Liver (tissue), 9 donors: Measurements from ENCODE around the gene OR6C74. TPM values are rescaled to one million over a fixed set of nuclear protein-coding genes. Genes with fewer than 3 reads are reported as not detected.

Source experiments
- DNase-seq: peaks from one replicate; pipeline ENCODE4 v3.0.0-alpha.2; 2017; ENCODE audit warnings: low spot score
- H3K27ac ChIP-seq, 2 donors: one replicate each; pipeline ENCODE4 v1.7.0; 2013; ENCODE audit warnings: inconsistent platforms in 2 of 2, low read length in 2 of 2, control low read depth in 1 of 2, low read depth in 1 of 2, mild to moderate bottlenecking in 1 of 2
- H3K27me3 ChIP-seq, 4 donors: one replicate each; pipeline versions ENCODE4 v1.6.1 to v1.7.0; 2013; ENCODE audit warnings: low read length in 3 of 4, inconsistent platforms in 1 of 4, mild to moderate bottlenecking in 1 of 4, moderate library complexity in 1 of 4; ENCODE audit not compliant: control insufficient read depth in 4 of 4, insufficient read depth in 4 of 4
- H3K36me3 ChIP-seq, 4 donors: one replicate each; pipeline versions ENCODE4 v1.6.1 to v1.7.0; 2013; ENCODE audit warnings: low read length in 3 of 4, mild to moderate bottlenecking in 3 of 4, low read depth in 1 of 4, moderate library complexity in 1 of 4; ENCODE audit not compliant: control insufficient read depth in 4 of 4, insufficient read depth in 3 of 4
- H3K4me1 ChIP-seq, 4 donors: one replicate each; pipeline versions ENCODE4 v1.6.1 to v1.7.0; 2013; ENCODE audit warnings: low read length in 3 of 4, mild to moderate bottlenecking in 3 of 4, moderate library complexity in 1 of 4; ENCODE audit not compliant: control insufficient read depth in 4 of 4, insufficient read depth in 4 of 4
- H3K4me3 ChIP-seq, 3 donors: one replicate each; pipeline versions ENCODE4 v1.6.1 to v1.7.0; 2013; ENCODE audit warnings: low read length in 3 of 3, control low read depth in 1 of 3, low read depth in 1 of 3, mild to moderate bottlenecking in 1 of 3
- H3K9ac ChIP-seq, 2 donors: one replicate each; pipeline ENCODE4 v1.7.0; 2013; ENCODE audit warnings: low read length in 2 of 2, mild to moderate bottlenecking in 2 of 2, moderate library complexity in 2 of 2, control low read depth in 1 of 2, low read depth in 1 of 2
- H3K9me3 ChIP-seq, 4 donors: one replicate each; pipeline versions ENCODE4 v1.6.1 to v1.7.0; 2013; ENCODE audit warnings: low read length in 3 of 4; ENCODE audit not compliant: control insufficient read depth in 4 of 4
- EGR1 ChIP-seq, 2 donors: IDR thresholded peaks; 2 replicates each; pipeline ENCODE4 v1.6.1; 2016 to 2018; ENCODE audit warnings: antibody characterized with exemption in 2 of 2, low read depth in 2 of 2
- FOXA2 ChIP-seq: IDR thresholded peaks from 2 replicates; pipeline ENCODE4 v1.6.1; 2016; ENCODE audit warnings: antibody characterized with exemption
- GABPA ChIP-seq, 2 donors: IDR thresholded peaks in 1 of 2; conservative IDR thresholded peaks in 1 of 2; 2 replicates each; pipeline ENCODE4 v1.6.1; 2016; ENCODE audit warnings: antibody characterized with exemption in 2 of 2, mild to moderate bottlenecking in 1 of 2, moderate library complexity in 1 of 2
- HNF4A ChIP-seq, 2 donors: conservative IDR thresholded peaks; 2 replicates each; pipeline ENCODE4 v1.6.1; 2016; ENCODE audit warnings: antibody characterized with exemption in 2 of 2, mild to moderate bottlenecking in 2 of 2
- HNF4G ChIP-seq: IDR thresholded peaks from 2 replicates; pipeline ENCODE4 v1.6.1; 2016; ENCODE audit warnings: antibody characterized with exemption
- JUND ChIP-seq, 2 donors: IDR thresholded peaks; 2 replicates each; pipeline ENCODE4 v1.6.1; 2016; ENCODE audit warnings: antibody characterized with exemption in 2 of 2
- NR2F2 ChIP-seq: IDR thresholded peaks from 2 replicates; pipeline ENCODE4 v1.6.1; 2016; ENCODE audit warnings: antibody characterized with exemption
- RAD21 ChIP-seq, 2 donors: IDR thresholded peaks; 2 replicates each; pipeline ENCODE4 v1.6.1; 2016; ENCODE audit warnings: antibody characterized with exemption in 2 of 2, mild to moderate bottlenecking in 2 of 2
- RXRA ChIP-seq, 2 donors: IDR thresholded peaks; 2 replicates each; pipeline ENCODE4 v1.6.1; 2017 to 2018; ENCODE audit warnings: antibody characterized with exemption in 2 of 2, mild to moderate bottlenecking in 1 of 2
- SP1 ChIP-seq: IDR thresholded peaks from 2 replicates; pipeline ENCODE4 v1.6.1; 2018; ENCODE audit warnings: antibody characterized with exemption, mild to moderate bottlenecking
- TAF1 ChIP-seq: conservative IDR thresholded peaks from 2 replicates; pipeline ENCODE4 v1.6.1; 2016; ENCODE audit warnings: antibody characterized with exemption, mild to moderate bottlenecking
- YY1 ChIP-seq: IDR thresholded peaks from 2 replicates; pipeline ENCODE4 v1.6.1; 2016; ENCODE audit warnings: antibody characterized with exemption, mild to moderate bottlenecking
- WGBS: extraction: QIAGEN DNeasy Blood & Tissue Kit; methylation state at CpG from one replicate; pipeline ENCODE4 v1.1.7; 2013; 5-methylcytosine and 5-hydroxymethylcytosine counted together
- polyA plus RNA-seq, 2 donors: library from polyadenylated mRNA; stranded (reverse) in 1 of 2; unstranded in 1 of 2; fragments of 200-250 nt in 1 of 2; fragments of >200 nt in 1 of 2; fragmentation: Nextera tagmentation in 1 of 2; extraction: Ambion mirVana in 1 of 2; gene quantifications; one replicate each; pipeline versions ENCODE4 v1.2.1 to v1.2.3, GENCODE V29; 2013 to 2015
- total RNA-seq, 2 donors: library from RNA; depleted of rRNA; stranded (reverse); fragments of >200 nt; gene quantifications; one replicate each; pipeline ENCODE4 v1.2.3, GENCODE V29; 2014
- TF ChIP-seq, protein P1 (sequence below): IDR thresholded peaks from 2 replicates; pipeline ENCODE4 v1.6.1; 2016; ENCODE audit warnings: antibody characterized with exemption
- TF ChIP-seq, protein P2 (sequence below): IDR thresholded peaks from 2 replicates; pipeline ENCODE4 v1.6.1; 2016; ENCODE audit warnings: antibody characterized with exemption
- TF ChIP-seq, protein P3 (sequence below): IDR thresholded peaks from 2 replicates; pipeline ENCODE4 v1.6.1; 2016; ENCODE audit warnings: antibody characterized with exemption
- TF ChIP-seq, protein P4 (sequence below): IDR thresholded peaks from 2 replicates; pipeline ENCODE4 v1.6.1; 2016; ENCODE audit warnings: antibody characterized with exemption, mild to moderate bottlenecking
- TF ChIP-seq, protein P5 (sequence below): fragments of 150-350 bp; IDR thresholded peaks from 2 replicates; pipeline ENCODE4 v1.5.1; 2017; ENCODE audit warnings: improper control_type of control experiment, low read depth, low read length; ENCODE audit not compliant: missing input control
- donor health status: healthy.
- donor health status: healthy.
- donor health status: healthy.
- donor health status: healthy.
- donor health status: healthy.

Gene OR6C74
- total and polyA plus RNA-seq, 4 donors, result not detected

DNA sequence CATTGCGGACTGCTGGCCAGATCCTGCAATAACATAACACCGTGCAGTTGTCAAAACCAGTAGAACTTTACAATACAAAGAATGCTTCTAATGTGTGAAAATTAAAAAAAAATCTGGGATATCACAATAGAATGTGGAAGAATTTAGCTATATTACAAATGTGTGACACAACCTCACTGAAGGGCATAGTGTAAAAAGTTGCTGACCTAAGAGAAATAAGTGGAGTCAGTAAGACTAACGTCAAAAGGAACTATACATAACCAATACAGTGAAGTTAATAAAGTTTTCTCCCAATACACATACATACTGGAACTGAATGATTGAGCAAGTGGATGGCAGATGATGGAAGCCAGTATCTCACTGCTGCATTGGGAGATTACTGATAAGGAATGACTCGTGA lies 12.4 kb downstream of the OR6C74 start (continued):
- TF ChIP-seq, protein P1, sequence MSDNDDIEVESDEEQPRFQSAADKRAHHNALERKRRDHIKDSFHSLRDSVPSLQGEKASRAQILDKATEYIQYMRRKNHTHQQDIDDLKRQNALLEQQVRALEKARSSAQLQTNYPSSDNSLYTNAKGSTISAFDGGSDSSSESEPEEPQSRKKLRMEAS, result no peak
- TF ChIP-seq TAF1, result no peak
- no peak for TF ChIP-seq FOXA2

DNA sequence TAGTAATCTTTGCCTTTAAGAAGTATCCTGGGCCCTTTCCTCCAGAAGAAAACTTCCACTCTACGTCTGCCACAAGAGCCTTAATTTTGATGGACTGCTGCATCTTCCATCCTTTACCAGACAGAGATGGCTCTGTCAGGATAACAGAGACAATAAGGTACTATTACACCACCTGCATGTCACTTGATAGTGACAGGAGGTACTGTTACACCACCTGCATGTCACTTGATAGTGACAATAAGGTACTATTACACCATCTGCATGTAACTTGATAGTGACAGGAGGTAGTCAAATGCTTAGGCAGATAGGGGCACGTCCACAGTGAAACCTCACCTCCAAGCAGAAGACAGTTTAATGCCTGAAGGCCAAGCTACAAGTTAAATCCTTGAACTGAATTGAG lies 13.9 kb downstream of the OR6C74 start:
- no peak overlapping the region for H3K4me3 ChIP-seq
- no peak overlapping the region for H3K27ac ChIP-seq
- no peak overlapping the region for H3K9ac ChIP-seq
- H3K27me3 ChIP-seq, result no peaks in the 10 kb centered on the region
- H3K36me3 ChIP-seq, result no peaks in the 10 kb centered on the region
- WGBS, result 80% methylated on average over 2 of the region's 2 CpGs
- TF ChIP-seq JUND (IDR thresholded peaks at IDR 0.05), result no peak
- TF ChIP-seq, protein P2, sequence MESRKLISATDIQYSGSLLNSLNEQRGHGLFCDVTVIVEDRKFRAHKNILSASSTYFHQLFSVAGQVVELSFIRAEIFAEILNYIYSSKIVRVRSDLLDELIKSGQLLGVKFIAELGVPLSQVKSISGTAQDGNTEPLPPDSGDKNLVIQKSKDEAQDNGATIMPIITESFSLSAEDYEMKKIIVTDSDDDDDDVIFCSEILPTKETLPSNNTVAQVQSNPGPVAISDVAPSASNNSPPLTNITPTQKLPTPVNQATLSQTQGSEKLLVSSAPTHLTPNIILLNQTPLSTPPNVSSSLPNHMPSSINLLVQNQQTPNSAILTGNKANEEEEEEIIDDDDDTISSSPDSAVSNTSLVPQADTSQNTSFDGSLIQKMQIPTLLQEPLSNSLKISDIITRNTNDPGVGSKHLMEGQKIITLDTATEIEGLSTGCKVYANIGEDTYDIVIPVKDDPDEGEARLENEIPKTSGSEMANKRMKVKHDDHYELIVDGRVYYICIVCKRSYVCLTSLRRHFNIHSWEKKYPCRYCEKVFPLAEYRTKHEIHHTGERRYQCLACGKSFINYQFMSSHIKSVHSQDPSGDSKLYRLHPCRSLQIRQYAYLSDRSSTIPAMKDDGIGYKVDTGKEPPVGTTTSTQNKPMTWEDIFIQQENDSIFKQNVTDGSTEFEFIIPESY, result no peak
- no peak for TF ChIP-seq RAD21 (IDR thresholded peaks at IDR 0.05)
- TF ChIP-seq, protein P3, sequence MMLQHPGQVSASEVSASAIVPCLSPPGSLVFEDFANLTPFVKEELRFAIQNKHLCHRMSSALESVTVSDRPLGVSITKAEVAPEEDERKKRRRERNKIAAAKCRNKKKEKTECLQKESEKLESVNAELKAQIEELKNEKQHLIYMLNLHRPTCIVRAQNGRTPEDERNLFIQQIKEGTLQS, result no peak
- TF ChIP-seq GABPA (IDR thresholded peaks at IDR 0.05 in 1 of 2, conservative IDR thresholded peaks at IDR 0.05 in 1 of 2), result no peak
- no peak for TF ChIP-seq YY1
- no peak for TF ChIP-seq EGR1 (IDR thresholded peaks at IDR 0.05; ENCODE audit: low read depth in 2 of 2)
- TF ChIP-seq, protein P1, result no peak
- TF ChIP-seq, protein P4, sequence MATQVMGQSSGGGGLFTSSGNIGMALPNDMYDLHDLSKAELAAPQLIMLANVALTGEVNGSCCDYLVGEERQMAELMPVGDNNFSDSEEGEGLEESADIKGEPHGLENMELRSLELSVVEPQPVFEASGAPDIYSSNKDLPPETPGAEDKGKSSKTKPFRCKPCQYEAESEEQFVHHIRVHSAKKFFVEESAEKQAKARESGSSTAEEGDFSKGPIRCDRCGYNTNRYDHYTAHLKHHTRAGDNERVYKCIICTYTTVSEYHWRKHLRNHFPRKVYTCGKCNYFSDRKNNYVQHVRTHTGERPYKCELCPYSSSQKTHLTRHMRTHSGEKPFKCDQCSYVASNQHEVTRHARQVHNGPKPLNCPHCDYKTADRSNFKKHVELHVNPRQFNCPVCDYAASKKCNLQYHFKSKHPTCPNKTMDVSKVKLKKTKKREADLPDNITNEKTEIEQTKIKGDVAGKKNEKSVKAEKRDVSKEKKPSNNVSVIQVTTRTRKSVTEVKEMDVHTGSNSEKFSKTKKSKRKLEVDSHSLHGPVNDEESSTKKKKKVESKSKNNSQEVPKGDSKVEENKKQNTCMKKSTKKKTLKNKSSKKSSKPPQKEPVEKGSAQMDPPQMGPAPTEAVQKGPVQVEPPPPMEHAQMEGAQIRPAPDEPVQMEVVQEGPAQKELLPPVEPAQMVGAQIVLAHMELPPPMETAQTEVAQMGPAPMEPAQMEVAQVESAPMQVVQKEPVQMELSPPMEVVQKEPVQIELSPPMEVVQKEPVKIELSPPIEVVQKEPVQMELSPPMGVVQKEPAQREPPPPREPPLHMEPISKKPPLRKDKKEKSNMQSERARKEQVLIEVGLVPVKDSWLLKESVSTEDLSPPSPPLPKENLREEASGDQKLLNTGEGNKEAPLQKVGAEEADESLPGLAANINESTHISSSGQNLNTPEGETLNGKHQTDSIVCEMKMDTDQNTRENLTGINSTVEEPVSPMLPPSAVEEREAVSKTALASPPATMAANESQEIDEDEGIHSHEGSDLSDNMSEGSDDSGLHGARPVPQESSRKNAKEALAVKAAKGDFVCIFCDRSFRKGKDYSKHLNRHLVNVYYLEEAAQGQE, result no peak
- TF ChIP-seq TAF1, result no peak
- TF ChIP-seq FOXA2, result no peak
- TF ChIP-seq RXRA (IDR thresholded peaks at IDR 0.05), result no peak
- no peak for TF ChIP-seq SP1
- no peak for TF ChIP-seq HNF4G
- no peak for TF ChIP-seq NR2F2
- no peak for TF ChIP-seq HNF4A (conservative IDR thresholded peaks at IDR 0.05)
- no peaks in the 10 kb centered on the region for H3K4me1 ChIP-seq
- H3K9me3 ChIP-seq, result no peaks in the 10 kb centered on the region
- DNase-seq, result no peak

DNA sequence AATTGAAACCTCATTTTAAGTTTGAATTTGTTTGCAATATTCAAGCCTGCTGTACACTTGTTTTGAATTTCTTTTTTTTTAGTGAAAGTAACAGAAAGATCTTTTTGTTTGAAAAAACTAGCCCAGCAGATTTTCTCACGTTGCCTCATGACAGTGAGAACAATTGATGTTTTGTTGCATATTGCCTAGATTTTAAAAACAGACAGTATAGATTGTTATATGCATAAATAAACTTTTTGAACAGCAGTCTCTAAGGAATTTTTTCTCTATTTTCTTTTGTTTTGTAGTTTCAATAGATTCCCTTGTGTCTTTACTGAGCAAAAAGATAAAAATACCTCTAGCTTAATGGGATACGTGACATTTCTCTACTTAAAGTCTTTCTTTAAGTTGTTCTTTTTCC lies 36.6 kb downstream of the OR6C74 start:
- H3K36me3 ChIP-seq, result no peaks in the 10 kb centered on the region
- WGBS, result 71% methylated on average over 2 of the region's 2 CpGs
- no peak overlapping the region for H3K4me3 ChIP-seq
- H3K9ac ChIP-seq, result no peak overlapping the region
- no peak for DNase-seq
- peaks cover 0 to 2% (median 0%) of the 10 kb centered on the region in 4 donors for H3K9me3 ChIP-seq
- H3K4me1 ChIP-seq, result no peaks in the 10 kb centered on the region
- H3K27me3 ChIP-seq, result peaks cover 0 to 8% (median 1%) of the 10 kb centered on the region in 4 donors
- no peak overlapping the region for H3K27ac ChIP-seq
- TF ChIP-seq FOXA2, result no peak
- TF ChIP-seq, protein P5, sequence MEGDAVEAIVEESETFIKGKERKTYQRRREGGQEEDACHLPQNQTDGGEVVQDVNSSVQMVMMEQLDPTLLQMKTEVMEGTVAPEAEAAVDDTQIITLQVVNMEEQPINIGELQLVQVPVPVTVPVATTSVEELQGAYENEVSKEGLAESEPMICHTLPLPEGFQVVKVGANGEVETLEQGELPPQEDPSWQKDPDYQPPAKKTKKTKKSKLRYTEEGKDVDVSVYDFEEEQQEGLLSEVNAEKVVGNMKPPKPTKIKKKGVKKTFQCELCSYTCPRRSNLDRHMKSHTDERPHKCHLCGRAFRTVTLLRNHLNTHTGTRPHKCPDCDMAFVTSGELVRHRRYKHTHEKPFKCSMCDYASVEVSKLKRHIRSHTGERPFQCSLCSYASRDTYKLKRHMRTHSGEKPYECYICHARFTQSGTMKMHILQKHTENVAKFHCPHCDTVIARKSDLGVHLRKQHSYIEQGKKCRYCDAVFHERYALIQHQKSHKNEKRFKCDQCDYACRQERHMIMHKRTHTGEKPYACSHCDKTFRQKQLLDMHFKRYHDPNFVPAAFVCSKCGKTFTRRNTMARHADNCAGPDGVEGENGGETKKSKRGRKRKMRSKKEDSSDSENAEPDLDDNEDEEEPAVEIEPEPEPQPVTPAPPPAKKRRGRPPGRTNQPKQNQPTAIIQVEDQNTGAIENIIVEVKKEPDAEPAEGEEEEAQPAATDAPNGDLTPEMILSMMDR, result no peak
- TF ChIP-seq YY1, result no peak
- TF ChIP-seq, protein P4, result no peak
- TF ChIP-seq, protein P3, result no peak
- TF ChIP-seq, protein P1, result no peak
- no peak for TF ChIP-seq RXRA (IDR thresholded peaks at IDR 0.05)
